ENCODE measurements around the gene CYP4F8. TPM values are rescaled to one million over a fixed set of nuclear protein-coding genes. Genes with fewer than 3 reads are reported as not detected.

The CYP4F8 gene
- polyA plus RNA-seq, 1 experiment = not detected

- Histone ChIP-seq H3K27me3 (ENCODE audit: control insufficient read depth, insufficient read depth, low read length) (no peaks in the 10 kb centered on the region), H3K4me3 (ENCODE audit: low read depth, low read length) (no peak overlapping the region), H3K36me3 (ENCODE audit: control insufficient read depth, insufficient read depth, low read length) (no peaks in the 10 kb centered on the region)
- ChIA-PET POLR2A (no interaction called here), CTCF (no interaction called here)
- no peak for DNase-seq (ENCODE audit: low read depth)
- TF ChIP-seq, protein P1, sequence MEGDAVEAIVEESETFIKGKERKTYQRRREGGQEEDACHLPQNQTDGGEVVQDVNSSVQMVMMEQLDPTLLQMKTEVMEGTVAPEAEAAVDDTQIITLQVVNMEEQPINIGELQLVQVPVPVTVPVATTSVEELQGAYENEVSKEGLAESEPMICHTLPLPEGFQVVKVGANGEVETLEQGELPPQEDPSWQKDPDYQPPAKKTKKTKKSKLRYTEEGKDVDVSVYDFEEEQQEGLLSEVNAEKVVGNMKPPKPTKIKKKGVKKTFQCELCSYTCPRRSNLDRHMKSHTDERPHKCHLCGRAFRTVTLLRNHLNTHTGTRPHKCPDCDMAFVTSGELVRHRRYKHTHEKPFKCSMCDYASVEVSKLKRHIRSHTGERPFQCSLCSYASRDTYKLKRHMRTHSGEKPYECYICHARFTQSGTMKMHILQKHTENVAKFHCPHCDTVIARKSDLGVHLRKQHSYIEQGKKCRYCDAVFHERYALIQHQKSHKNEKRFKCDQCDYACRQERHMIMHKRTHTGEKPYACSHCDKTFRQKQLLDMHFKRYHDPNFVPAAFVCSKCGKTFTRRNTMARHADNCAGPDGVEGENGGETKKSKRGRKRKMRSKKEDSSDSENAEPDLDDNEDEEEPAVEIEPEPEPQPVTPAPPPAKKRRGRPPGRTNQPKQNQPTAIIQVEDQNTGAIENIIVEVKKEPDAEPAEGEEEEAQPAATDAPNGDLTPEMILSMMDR (IDR thresholded peaks at IDR 0.05; ENCODE audit: insufficient read depth, low read depth, low read length) = no peak
Observed at GRCh38 chr19:15634105-15634504, 19.1 kb downstream of the CYP4F8 start.

- Histone ChIP-seq H3K27me3 (ENCODE audit: control insufficient read depth, insufficient read depth, low read length) (no peaks in the 10 kb centered on the region), H3K36me3 (ENCODE audit: control insufficient read depth, insufficient read depth, low read length) (no peaks in the 10 kb centered on the region), H3K4me3 (ENCODE audit: low read depth, low read length) (no peak overlapping the region)
- TF ChIP-seq, protein P1 (IDR thresholded peaks at IDR 0.05; ENCODE audit: insufficient read depth, low read depth, low read length) = no peak
- ChIA-PET CTCF (interaction anchor here (0.8 kb wide), 1 partner anchor 11 kb away, joined by 4 read pairs; no protein-coding TSS in a partner anchor), POLR2A (no interaction called here)
- no peak for DNase-seq (ENCODE audit: low read depth)
Observed at GRCh38 chr19:15635016-15635805, 20.2 kb downstream of the CYP4F8 start.

GRCh38 chr19:15636026-15636425, 21.0 kb downstream of the CYP4F8 start:
- TF ChIP-seq, protein P1 (IDR thresholded peaks at IDR 0.05; ENCODE audit: insufficient read depth, low read depth, low read length) = no peak
- DNase-seq (ENCODE audit: low read depth) = no peak
- Histone ChIP-seq H3K27me3 (ENCODE audit: control insufficient read depth, insufficient read depth, low read length) (no peaks in the 10 kb centered on the region), H3K4me3 (ENCODE audit: low read depth, low read length) (no peak overlapping the region), H3K36me3 (ENCODE audit: control insufficient read depth, insufficient read depth, low read length) (no peaks in the 10 kb centered on the region)
- POLR2A ChIA-PET = no interaction called here
- CTCF ChIA-PET = no interaction called here

DNA sequence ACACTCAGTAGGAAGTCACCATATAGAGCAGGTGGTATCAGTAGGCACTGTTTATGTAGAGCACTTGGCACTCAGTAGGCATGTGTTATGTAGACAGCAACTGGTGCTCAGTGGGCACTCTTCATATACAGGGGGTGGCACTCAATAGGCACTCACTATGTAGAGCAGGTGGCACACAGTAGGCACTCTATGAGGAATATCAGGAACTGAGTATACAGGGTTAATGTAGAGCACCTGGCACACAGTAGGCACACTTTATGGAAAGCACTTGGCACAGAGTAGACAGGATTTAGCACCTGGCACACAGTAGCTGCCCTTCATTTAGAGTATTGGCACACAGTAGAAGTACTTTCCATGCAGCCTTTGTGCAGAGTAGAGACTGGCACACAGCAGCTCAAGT, 24.6 kb downstream of the CYP4F8 start:
- ChIA-PET CTCF (interaction anchor here (0.7 to 1.4 kb wide), 2 partner anchors 10 to 201 kb away, joined by 3 read pairs; no protein-coding TSS in a partner anchor), POLR2A (no interaction called here)
- TF ChIP-seq, protein P1 (IDR thresholded peaks at IDR 0.05; ENCODE audit: insufficient read depth, low read depth, low read length) = no peak
- no peak for DNase-seq (ENCODE audit: low read depth)
- no peak overlapping the region for H3K4me3 ChIP-seq (ENCODE audit: low read depth, low read length)
- no peaks in the 10 kb centered on the region for H3K36me3 ChIP-seq (ENCODE audit: control insufficient read depth, insufficient read depth, low read length)
- no peaks in the 10 kb centered on the region for H3K27me3 ChIP-seq (ENCODE audit: control insufficient read depth, insufficient read depth, low read length)

GRCh38 chr19:15640294-15640903, 25.4 kb downstream of the CYP4F8 start, which contains the start of gene CYP4F3:
CYP4F3 (plus strand) TSS chr19:15640897; CDS start chr19:15641416, 519 bp downstream.
- DNase-seq (ENCODE audit: low read depth) = no peak
- CTCF ChIA-PET = interaction anchor here (1.4 kb wide), 1 partner anchor 11 kb away, joined by 3 read pairs; no protein-coding TSS in a partner anchor
- Histone ChIP-seq H3K27me3 (ENCODE audit: control insufficient read depth, insufficient read depth, low read length) (no peaks in the 10 kb centered on the region), H3K36me3 (ENCODE audit: control insufficient read depth, insufficient read depth, low read length) (no peaks in the 10 kb centered on the region), H3K4me3 (ENCODE audit: low read depth, low read length) (no peak within 1 kb of the TSS)
- POLR2A ChIA-PET = no interaction called here
- TF ChIP-seq, protein P1 (IDR thresholded peaks at IDR 0.05; ENCODE audit: insufficient read depth, low read depth, low read length) = no peak
